Heart right ventricle (tissue), 12 donors: ENCODE measurements around the gene DBR1. TPM values are rescaled to one million over a fixed set of nuclear protein-coding genes. Genes with fewer than 3 reads are reported as not detected.

Experiments used
- polyA plus RNA-seq, 2 donors: library from polyadenylated mRNA; stranded (reverse); fragments of 200-250 nt; gene quantifications; one replicate each; pipeline ENCODE4 v1.2.3, GENCODE V29; 2013
- total RNA-seq, 10 donors: library from RNA; stranded (reverse); fragmentation: NEBNext Ultra II Directional in 3 of 10; extraction: Animal tissue kit (Norgen Biotek cat#: 25700) in 3 of 10; gene quantifications; one replicate each; pipeline versions ENCODE4 v1.2.1 to v1.2.4, GENCODE V29; 2021 to 2023
- donor health status: ischemic (EF 13 %, LVEDD 7.1; RV severe dilation, severe dysfunction).
- donor health status: healthy with polysubstance abuse.
- donor health status: DM: no; HTN: yes; CAD: no.
- donor health status: DM: no; HTN: no; CAD: no.
- donor health status: ischemic (EF 25% LVEDD 6.9; RV normal size, moderate dysfunction).
- donor health status: ischemic (EF 25% LVEDD 5.7; RV mildly dilated, moderate dysfunction).
- donor health status: healthy.
- donor health status: nonischemic (EF 11% LVEDD 7.7; RV severe dilation, severe dysfunction).
- donor health status: DM: yes; HTN: yes; CAD: no.
- donor health status: PGD.
- donor health status: ischemic (EF 29% LVEDD 5.4; RV normal size, mild dysfunction).
- donor health status: nonischemic (EF 23%, LVEDD 6.1; RV moderate dilation, normal function).

The DBR1 gene
- total and polyA plus RNA-seq, 12 donors = 3.3 to 10.5 (median 8.8) TPM

Other genes starting within 250 kb of the DBR1 start
- gene CLDN18, start 164.8 kb downstream of the DBR1 start, total RNA-seq = not detected
- gene CLDN18, start 164.8 kb downstream of the DBR1 start, polyA plus RNA-seq = under 1 TPM in 1 of 2 donors, not detected in 1; 0.01 TPM
- 1 to 10 TPM; 2.5 to 5.5 (median 3.8) TPM for gene DZIP1L, start 59.3 kb downstream of the DBR1 start, total RNA-seq
- gene DZIP1L, start 59.3 kb downstream of the DBR1 start, polyA plus RNA-seq = 1 to 10 TPM; 1.9 to 4.1 TPM
- not detected for gene A4GNT, start 42.5 kb downstream of the DBR1 start, total RNA-seq
- not detected for gene A4GNT, start 42.5 kb downstream of the DBR1 start, polyA plus RNA-seq
- gene ARMC8, start 12.4 kb upstream of the DBR1 start, total RNA-seq = 10 to 100 TPM; 28.2 to 49.3 (median 30.1) TPM
- gene ARMC8, start 12.4 kb upstream of the DBR1 start, polyA plus RNA-seq = 10 to 100 TPM; 13.8 to 23.0 TPM
- gene NME9, start 154.9 kb upstream of the DBR1 start, total RNA-seq = under 1 TPM in 1 of 10 donors, not detected in 9; 0.44 TPM
- gene NME9, start 154.9 kb upstream of the DBR1 start, polyA plus RNA-seq = under 1 TPM in 1 of 2 donors, not detected in 1; 0.15 TPM
- 100 to 1,000 TPM; 221 to 381 (median 266) TPM for gene MRAS, start 173.7 kb upstream of the DBR1 start, total RNA-seq
- 100 to 1,000 TPM in 1 of 2 donors, 10 to 100 TPM in 1; 78.6 to 128 TPM for gene MRAS, start 173.7 kb upstream of the DBR1 start, polyA plus RNA-seq